PC-9 (cell line): Measurements from ENCODE around the gene EPHA7. TPM values are rescaled to one million over a fixed set of nuclear protein-coding genes. Genes with fewer than 3 reads are reported as not detected.

ENCODE experiments used
- BruUV-seq: library from RNA; stranded (reverse); fragments of 400-500 nt; replicated peaks from 2 replicates; lab custom pipeline; 2021; lab: Mats Ljungman, UMichigan
- CTCF ChIA-PET: fragments of 300-600 bp; sonication (Branson Sonifier 250); formaldehyde crosslinking; loops from one replicate; lab custom pipeline; 2022; ENCODE audit warnings: antibody characterized with exemption; lab: Charles Lee
- POLR2A ChIA-PET: fragments of 300-600 bp; sonication (Branson Sonifier 250); formaldehyde crosslinking; loops from one replicate; lab custom pipeline; 2022; ENCODE audit warnings: antibody characterized with exemption; ENCODE audit not compliant: unreplicated experiment; lab: Charles Lee
- DNase-seq, 2 experiments: peaks; one replicate each; pipeline versions ENCODE4 v3.0.0 to v3.0.0-alpha.2; 2015 to 2022; ENCODE audit warnings: mixed read lengths in 1 of 2
- H2AFZ ChIP-seq: fragments of 200-600 bp; sonication (generic); 2 replicates; pipeline ENCODE4 v1.8.1; 2017; ENCODE audit warnings: antibody characterized with exemption
- H3F3A ChIP-seq: fragments of 200-600 bp; sonication (generic); 2 replicates; pipeline ENCODE4 v1.8.1; 2017; ENCODE audit warnings: antibody characterized with exemption, mild to moderate bottlenecking, low read depth; ENCODE audit not compliant: insufficient read depth
- H3K27ac ChIP-seq: fragments of 200-600 bp; sonication (generic); 2 replicates; pipeline ENCODE4 v1.6.1; 2016; ENCODE audit warnings: mixed run types
- H3K27me3 ChIP-seq: fragments of 200-600 bp; sonication (generic); 2 replicates; pipeline ENCODE4 v1.6.1; 2016; ENCODE audit warnings: low read depth, mixed run types; ENCODE audit not compliant: insufficient read depth
- H3K36me3 ChIP-seq: fragments of 200-600 bp; sonication (generic); 2 replicates; pipeline ENCODE4 v1.6.1; 2016; ENCODE audit warnings: low read depth, mixed run types
- H3K4me1 ChIP-seq: fragments of 200-600 bp; sonication (generic); replicated peaks from 2 replicates; pipeline ENCODE4 v1.6.1; 2016; ENCODE audit warnings: mixed run types; ENCODE audit not compliant: insufficient read depth
- H3K4me2 ChIP-seq: fragments of 200-600 bp; sonication (generic); 2 replicates; pipeline ENCODE4 v1.6.1; 2017; ENCODE audit warnings: mixed run types
- H3K4me3 ChIP-seq: fragments of 200-600 bp; sonication (generic); 2 replicates; pipeline ENCODE4 v1.6.1; 2016; ENCODE audit warnings: mixed run types
- H3K79me2 ChIP-seq: fragments of 200-600 bp; sonication (generic); 2 replicates; pipeline ENCODE4 v1.6.1; 2017; ENCODE audit warnings: low read depth, mixed run types
- H3K9me2 ChIP-seq: fragments of 200-600 bp; sonication (generic); 2 replicates; pipeline ENCODE4 v1.8.1; 2017; ENCODE audit warnings: mild to moderate bottlenecking; ENCODE audit not compliant: insufficient read depth
- H3K9me3 ChIP-seq: fragments of 200-600 bp; sonication (generic); 2 replicates; pipeline ENCODE4 v1.8.1; 2016; ENCODE audit warnings: low read depth; ENCODE audit not compliant: insufficient read depth
- H4K20me1 ChIP-seq: fragments of 200-600 bp; sonication (generic); 2 replicates; pipeline ENCODE4 v1.8.1; 2017; ENCODE audit not compliant: insufficient read depth
- EZH2 ChIP-seq: fragments of 200-600 bp; sonication (generic); IDR thresholded peaks from 2 replicates; pipeline ENCODE4 v1.8.0; 2017; ENCODE audit warnings: antibody characterized with exemption, low read depth
- intact Hi-C: fragments of 100-400 bp; cut with micrococcal nuclease; formaldehyde crosslinking; loops from one replicate; pipeline ENCODE4 v1.10.0; 2022; ENCODE audit not compliant: unreplicated experiment
- total RNA-seq: library from RNA; stranded (reverse); gene quantifications from 2 replicates; pipeline ENCODE4 v1.2.3, GENCODE V29; 2021
- TF ChIP-seq, protein P1 (sequence below): fragments of 200-600 bp; sonication (generic); conservative IDR thresholded peaks from 2 replicates; pipeline ENCODE4 v1.6.1; 2017; ENCODE audit warnings: mixed run types, antibody characterized with exemption, mild to moderate bottlenecking, moderate library complexity

The EPHA7 gene
- total RNA-seq, 1 experiment from 2014 or later = 0.57 TPM

DNA sequence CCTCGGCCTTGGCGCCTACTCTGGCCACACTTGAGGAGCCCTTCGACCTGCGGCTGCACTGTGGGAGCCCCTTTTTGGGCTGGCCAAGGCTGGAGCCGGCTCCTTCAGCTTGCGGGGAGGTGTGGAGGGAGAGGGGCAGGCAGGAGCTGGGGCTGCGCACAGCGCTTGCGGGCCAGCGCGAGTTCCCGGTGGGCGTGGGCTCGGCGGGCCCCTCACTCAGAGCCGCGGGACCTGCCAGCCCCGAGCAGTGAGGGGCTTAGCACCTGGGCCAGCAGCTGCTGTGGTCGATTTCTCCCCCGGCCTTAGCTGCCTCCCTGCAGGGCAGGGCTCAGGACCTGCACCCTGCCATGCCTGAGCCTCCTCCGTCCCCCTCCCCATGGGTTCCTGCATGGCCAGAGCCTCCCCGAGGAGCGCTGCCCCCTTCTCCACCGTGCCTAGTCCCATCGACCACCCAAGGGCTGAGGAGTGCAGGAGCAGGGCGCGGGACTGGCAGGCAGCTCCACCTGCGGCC is 136.8 kb downstream of the EPHA7 start:
- no peak overlapping the region for H2AFZ ChIP-seq
- no peak overlapping the region for H3K4me2 ChIP-seq
- BruUV-seq = no TSS peak
- H3K79me2 ChIP-seq = no peaks in the 10 kb centered on the region
- no peak for DNase-seq
- H3K9me3 ChIP-seq = no peaks in the 10 kb centered on the region
- H3K27me3 ChIP-seq = no peaks in the 10 kb centered on the region
- H3K27ac ChIP-seq = no peak overlapping the region
- no peaks in the 10 kb centered on the region for H3K36me3 ChIP-seq
- POLR2A ChIA-PET = no interaction called here
- H3K4me1 ChIP-seq = no peaks in the 10 kb centered on the region
- CTCF ChIA-PET = no interaction called here
- H3K4me3 ChIP-seq = no peak overlapping the region
- no peaks in the 10 kb centered on the region for H3K9me2 ChIP-seq
- intact Hi-C loops = no loop called here
- H4K20me1 ChIP-seq = no peaks in the 10 kb centered on the region
- no peaks in the 10 kb centered on the region for H3F3A ChIP-seq
- no peak for TF ChIP-seq EZH2
- TF ChIP-seq, protein P1, sequence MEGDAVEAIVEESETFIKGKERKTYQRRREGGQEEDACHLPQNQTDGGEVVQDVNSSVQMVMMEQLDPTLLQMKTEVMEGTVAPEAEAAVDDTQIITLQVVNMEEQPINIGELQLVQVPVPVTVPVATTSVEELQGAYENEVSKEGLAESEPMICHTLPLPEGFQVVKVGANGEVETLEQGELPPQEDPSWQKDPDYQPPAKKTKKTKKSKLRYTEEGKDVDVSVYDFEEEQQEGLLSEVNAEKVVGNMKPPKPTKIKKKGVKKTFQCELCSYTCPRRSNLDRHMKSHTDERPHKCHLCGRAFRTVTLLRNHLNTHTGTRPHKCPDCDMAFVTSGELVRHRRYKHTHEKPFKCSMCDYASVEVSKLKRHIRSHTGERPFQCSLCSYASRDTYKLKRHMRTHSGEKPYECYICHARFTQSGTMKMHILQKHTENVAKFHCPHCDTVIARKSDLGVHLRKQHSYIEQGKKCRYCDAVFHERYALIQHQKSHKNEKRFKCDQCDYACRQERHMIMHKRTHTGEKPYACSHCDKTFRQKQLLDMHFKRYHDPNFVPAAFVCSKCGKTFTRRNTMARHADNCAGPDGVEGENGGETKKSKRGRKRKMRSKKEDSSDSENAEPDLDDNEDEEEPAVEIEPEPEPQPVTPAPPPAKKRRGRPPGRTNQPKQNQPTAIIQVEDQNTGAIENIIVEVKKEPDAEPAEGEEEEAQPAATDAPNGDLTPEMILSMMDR = no peak

DNA sequence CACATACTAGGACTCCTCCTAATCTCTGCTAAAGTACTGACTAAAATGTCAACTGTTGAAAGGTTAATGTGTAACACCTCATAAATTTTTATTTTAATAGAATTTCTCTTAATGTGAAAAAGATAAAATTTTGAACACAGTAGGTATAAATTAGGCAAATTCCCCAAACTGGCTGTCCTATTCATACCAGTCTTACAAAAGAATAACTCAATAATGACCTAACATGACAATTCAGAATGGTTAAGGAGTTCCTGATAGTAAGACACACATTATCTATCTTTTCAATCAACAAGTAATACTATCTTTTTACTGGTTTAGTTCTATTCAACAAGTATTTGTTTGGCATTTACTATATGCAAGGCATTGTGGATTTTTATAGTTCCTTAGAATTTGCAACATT is 141.1 kb downstream of the EPHA7 start:
- Histone ChIP-seq H3K4me2 (no peak overlapping the region), H3K27ac (no peak overlapping the region), H3K9me3 (no peaks in the 10 kb centered on the region), H3K27me3 (no peaks in the 10 kb centered on the region), H3K9me2 (no peaks in the 10 kb centered on the region), H3K36me3 (no peaks in the 10 kb centered on the region), H3K4me3 (no peak overlapping the region), H4K20me1 (no peaks in the 10 kb centered on the region), H2AFZ (no peak overlapping the region), H3K4me1 (no peaks in the 10 kb centered on the region), H3F3A (no peaks in the 10 kb centered on the region), H3K79me2 (no peaks in the 10 kb centered on the region)
- intact Hi-C loops = no loop called here
- no peak for TF ChIP-seq EZH2
- TF ChIP-seq, protein P1 = no peak
- CTCF ChIA-PET = no interaction called here
- POLR2A ChIA-PET = no interaction called here
- DNase-seq = no peak
- no TSS peak for BruUV-seq

DNA sequence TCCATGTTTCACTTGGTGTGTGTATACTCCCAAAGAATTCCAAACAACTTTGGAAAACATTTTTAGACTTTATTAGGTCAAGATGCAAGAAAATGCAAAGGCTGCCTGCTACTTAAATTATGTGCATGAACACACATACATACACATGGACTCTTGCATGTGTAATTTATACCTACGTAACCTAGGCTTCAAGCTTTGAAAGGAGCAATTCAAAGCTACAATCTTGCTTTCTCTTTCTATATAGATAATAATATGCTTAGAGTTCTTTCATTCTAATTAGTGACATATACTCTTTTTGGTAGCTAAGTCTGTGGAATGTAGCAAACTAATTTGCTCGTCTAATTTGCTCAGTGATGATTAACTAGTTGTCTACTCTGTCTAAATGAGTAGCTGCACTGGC is 146.5 kb downstream of the EPHA7 start:
- no peak overlapping the region for H2AFZ ChIP-seq
- H3K4me1 ChIP-seq = no peaks in the 10 kb centered on the region
- TF ChIP-seq, protein P1 = no peak
- TF ChIP-seq EZH2 = no peak
- no peaks in the 10 kb centered on the region for H3K9me3 ChIP-seq
- ChIA-PET POLR2A (no interaction called here), CTCF (no interaction called here)
- H3K27ac ChIP-seq = no peak overlapping the region
- no peaks in the 10 kb centered on the region for H3K9me2 ChIP-seq
- H3K79me2 ChIP-seq = no peaks in the 10 kb centered on the region
- H3K4me3 ChIP-seq = no peak overlapping the region
- H3K36me3 ChIP-seq = no peaks in the 10 kb centered on the region
- H3K27me3 ChIP-seq = no peaks in the 10 kb centered on the region
- no peak overlapping the region for H3K4me2 ChIP-seq
- no peaks in the 10 kb centered on the region for H4K20me1 ChIP-seq
- no TSS peak for BruUV-seq
- no peaks in the 10 kb centered on the region for H3F3A ChIP-seq
- no peak for DNase-seq
- intact Hi-C loops = no loop called here
